Measurements from ENCODE around the gene LMO1. TPM values are rescaled to one million over a fixed set of nuclear protein-coding genes. Genes with fewer than 3 reads are reported as not detected.

LMO1 gene
- total and polyA plus RNA-seq, 9 of the 15 experiments (the other 6 are each of a cell fraction or from before 2014, with no cell fraction given), result not detected

- TF ChIP-seq, protein P1, sequence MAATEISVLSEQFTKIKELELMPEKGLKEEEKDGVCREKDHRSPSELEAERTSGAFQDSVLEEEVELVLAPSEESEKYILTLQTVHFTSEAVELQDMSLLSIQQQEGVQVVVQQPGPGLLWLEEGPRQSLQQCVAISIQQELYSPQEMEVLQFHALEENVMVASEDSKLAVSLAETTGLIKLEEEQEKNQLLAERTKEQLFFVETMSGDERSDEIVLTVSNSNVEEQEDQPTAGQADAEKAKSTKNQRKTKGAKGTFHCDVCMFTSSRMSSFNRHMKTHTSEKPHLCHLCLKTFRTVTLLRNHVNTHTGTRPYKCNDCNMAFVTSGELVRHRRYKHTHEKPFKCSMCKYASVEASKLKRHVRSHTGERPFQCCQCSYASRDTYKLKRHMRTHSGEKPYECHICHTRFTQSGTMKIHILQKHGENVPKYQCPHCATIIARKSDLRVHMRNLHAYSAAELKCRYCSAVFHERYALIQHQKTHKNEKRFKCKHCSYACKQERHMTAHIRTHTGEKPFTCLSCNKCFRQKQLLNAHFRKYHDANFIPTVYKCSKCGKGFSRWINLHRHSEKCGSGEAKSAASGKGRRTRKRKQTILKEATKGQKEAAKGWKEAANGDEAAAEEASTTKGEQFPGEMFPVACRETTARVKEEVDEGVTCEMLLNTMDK (IDR thresholded peaks at IDR 0.05; ENCODE audit: borderline replicate concordance, insufficient read depth, low read depth, low read length, poor library complexity, severe bottlenecking), result peak; percentile 41
- no peak for TF ChIP-seq TCF7L2 (IDR thresholded peaks at IDR 0.05; ENCODE audit: low read depth, low read length)
- TF ChIP-seq, protein P2, sequence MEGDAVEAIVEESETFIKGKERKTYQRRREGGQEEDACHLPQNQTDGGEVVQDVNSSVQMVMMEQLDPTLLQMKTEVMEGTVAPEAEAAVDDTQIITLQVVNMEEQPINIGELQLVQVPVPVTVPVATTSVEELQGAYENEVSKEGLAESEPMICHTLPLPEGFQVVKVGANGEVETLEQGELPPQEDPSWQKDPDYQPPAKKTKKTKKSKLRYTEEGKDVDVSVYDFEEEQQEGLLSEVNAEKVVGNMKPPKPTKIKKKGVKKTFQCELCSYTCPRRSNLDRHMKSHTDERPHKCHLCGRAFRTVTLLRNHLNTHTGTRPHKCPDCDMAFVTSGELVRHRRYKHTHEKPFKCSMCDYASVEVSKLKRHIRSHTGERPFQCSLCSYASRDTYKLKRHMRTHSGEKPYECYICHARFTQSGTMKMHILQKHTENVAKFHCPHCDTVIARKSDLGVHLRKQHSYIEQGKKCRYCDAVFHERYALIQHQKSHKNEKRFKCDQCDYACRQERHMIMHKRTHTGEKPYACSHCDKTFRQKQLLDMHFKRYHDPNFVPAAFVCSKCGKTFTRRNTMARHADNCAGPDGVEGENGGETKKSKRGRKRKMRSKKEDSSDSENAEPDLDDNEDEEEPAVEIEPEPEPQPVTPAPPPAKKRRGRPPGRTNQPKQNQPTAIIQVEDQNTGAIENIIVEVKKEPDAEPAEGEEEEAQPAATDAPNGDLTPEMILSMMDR (IDR thresholded peaks at IDR 0.05 in 2 of 3, conservative IDR thresholded peaks at IDR 0.05 in 1 of 3; ENCODE audit: insufficient read depth in 2 of 3, low read depth in 1 of 3, low read length in 3 of 3), result peak; percentile 82 to 87 (median 82)
- TF ChIP-seq SMC3 (conservative IDR thresholded peaks at IDR 0.05; ENCODE audit: insufficient read depth, low read depth, low read length), result peak; percentile 65
- no peak for TF ChIP-seq CHD4 (IDR thresholded peaks at IDR 0.05; ENCODE audit: insufficient read depth, insufficient replicate concordance, low read depth, low read length, poor library complexity, severe bottlenecking)
These were observed 38.1 kb downstream of the LMO1 start (continued) for GRCh38 chr11:8225589-8226036.
